HG02981 (cell line): ENCODE results near the gene SLC10A3.

ENCODE experiments used
- ATAC-seq: cut with Tn5 transposase; IDR thresholded peaks from one replicate; pipeline ENCODE4 v1.9.1; 2021; ENCODE audit warnings: mild to moderate bottlenecking, moderate library complexity; ENCODE audit not compliant: unreplicated experiment

The SLC10A3 gene

DNA sequence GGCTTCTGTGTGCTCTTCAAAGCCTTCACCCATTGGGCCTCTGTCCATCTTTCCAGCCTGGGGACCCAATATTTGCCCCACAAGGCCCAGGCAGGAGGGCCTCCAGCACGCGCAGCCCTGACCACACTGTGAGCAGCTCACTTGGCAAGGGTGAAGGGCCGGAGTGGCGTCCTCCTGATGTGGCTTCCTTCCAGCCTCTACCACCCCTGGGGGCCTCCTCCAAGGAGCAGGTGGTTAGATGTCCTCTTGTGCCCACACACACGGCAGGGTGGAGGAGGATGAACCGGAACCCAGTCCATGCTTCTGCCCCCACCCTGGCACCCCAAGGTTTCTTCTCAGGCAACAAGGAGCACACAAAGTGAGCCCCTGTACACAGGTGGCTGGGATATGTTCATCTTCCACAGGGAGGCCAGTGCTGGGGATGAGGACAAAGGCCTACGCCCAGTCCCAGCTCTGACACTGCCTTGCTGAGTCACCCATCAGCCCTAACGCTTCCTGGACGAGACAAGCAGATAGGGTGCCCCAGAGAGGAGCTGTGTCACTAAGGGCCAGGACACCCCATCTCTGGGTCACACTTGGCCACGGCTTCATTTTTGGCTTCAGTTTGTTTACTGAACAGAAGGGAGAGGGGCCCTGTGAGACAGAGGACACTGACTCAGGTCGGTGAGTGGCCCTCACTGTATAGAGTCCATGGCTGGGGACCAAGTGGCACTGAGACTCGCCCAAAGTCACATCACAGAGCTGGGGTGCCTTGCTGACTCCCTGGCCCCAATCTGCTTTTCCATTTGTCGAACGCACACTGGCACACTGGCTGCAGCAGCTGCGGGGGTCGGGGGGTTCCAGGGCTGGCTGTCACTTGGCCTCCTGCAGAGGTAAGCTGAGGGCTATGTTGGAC, 5.9 kb downstream of the SLC10A3 start:
- ATAC-seq, result no peak

DNA sequence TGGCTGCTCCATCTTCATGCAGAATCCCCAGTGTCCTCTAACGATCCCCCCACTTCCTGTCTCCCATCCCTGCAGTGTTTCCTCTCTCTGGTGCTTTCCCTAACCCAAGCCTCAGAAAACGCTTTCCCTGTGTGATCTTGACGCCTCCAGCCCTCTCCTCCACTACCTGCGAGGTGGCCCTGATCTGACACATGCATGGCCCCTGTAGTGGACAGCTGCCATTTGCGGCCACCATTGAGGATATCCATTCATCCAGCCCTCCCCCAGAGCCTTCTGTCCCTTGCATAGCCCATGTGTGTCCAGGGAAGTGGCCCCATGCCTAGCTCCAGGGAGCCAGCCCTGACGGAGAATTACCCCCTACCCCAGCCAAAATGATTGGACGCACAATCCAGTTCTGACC, 7.1 kb downstream of the SLC10A3 start:
- ATAC-seq, result no peak

DNA sequence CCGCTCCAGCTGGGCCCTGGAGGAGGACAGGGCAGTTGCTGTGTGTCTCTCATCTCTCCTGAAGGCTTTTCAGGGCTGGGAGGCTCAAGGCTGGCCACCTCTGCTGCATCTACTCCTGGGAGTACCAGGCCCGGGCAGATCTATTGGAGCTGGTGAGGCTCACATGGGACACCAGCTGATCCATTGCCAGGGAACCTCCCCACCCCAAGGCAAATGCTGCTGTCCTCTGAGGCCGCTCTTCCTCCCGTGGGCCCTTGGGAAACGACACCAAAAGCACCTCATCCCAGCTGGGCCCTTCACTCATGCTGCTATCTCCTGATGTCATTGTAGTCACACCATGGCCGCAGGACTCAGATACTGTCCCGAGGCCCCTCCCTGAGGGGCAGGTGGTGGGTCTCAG, 7.6 kb downstream of the SLC10A3 start:
- no peak for ATAC-seq

DNA sequence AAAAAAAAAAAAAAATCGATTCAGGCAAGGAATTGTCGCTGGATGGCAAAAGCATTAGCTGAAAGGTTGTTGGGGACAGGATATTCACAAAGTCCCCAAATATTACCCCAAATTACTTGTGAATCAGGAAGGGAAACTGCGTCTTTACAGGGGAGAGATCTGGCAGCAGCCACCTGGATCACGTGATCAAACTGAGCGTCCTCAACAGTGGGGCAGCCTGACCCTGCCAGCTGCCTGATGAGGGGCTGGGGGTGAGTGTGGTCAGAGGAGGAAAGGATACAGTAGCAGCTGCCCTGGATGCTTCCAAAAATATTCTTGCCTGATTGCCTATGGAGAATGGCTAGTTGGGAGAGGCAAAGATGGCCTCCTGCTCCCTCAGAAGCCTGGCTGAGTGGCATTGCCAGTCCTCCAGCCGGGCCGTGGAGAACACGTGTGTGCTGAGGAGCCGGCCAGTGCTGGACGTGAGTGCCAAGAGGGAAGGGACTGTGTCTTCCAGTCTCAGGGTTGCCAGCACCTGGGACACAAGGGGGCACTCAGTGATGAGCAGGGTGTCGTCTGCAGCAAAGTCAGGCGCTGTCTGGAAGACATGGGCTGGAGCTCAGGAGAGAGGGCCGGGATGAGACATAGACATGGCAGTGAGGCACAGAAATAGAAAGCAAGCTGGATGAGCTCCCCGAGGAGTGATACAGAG, 8.4 kb downstream of the SLC10A3 start:
- no peak for ATAC-seq

DNA sequence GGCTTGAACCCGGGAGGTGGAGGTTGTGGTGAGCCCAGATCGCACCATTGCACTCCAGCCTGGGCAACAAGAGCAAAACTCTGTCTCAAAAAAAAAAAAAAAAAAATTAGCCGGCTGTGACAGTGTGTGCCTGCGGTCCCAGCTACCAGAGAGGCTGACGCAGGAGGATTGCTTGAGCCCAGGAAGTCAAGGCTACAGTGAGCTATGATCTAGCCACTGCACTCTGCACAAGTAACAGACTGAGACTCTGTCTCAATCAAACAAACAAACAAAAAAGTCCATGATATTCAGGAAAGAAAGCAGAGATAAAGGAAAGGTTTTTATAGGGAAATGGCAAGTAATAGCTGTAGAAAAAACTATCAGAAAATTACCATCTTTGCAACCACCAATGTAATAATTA, 9.2 kb downstream of the SLC10A3 start:
- ATAC-seq, result no peak

DNA sequence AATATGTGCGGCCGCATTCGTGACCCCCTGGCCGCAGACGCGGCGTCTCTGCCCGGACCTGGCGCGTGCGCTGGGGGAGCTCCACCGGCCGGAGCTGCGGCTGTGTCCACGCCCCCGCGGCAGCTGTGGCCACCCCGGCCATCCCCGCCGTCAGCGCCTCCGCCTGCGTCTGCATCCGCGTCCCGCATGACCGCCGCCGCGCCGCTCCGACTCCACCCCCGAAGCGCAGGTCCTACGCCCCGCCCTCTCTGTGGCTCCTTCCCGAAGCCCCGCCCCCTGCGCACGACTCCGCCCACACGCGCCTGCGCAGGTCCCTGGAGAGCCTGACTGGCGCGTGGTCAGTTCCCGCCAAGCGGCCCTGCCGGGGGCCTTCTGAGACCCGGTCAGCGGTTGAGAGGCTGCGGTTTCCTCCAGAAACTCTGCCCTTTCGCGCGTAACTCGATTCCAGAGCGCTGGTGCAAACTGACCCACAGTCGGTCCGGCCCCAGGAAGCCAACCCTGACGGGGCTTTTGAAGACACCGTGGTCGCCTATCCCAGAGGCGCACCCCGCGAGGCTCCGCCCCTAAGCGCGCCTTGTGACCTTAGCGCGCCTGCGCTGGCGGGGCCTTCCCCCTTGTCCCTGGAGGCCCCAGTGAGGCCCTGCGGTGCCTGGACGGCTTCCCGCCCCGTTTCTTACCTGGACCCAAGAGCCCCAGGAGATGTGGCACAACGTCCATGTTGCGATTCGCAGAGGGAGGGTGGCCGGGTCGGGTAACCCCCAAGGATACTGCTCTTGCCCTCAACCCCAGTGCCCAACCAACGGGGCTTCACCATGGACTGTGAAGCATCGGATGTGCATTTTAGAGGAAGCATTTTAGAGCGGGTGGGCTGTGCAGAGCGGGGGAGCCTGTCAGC, 11.5 kb downstream of the SLC10A3 start, which contains the start of gene LAGE3:
Gene LAGE3, minus strand, starts transcription at position 554 of the 895 bp plus-strand sequence. Its CDS starts 366 bp downstream, at position 188.
- ATAC-seq, result peak; percentile 88

DNA sequence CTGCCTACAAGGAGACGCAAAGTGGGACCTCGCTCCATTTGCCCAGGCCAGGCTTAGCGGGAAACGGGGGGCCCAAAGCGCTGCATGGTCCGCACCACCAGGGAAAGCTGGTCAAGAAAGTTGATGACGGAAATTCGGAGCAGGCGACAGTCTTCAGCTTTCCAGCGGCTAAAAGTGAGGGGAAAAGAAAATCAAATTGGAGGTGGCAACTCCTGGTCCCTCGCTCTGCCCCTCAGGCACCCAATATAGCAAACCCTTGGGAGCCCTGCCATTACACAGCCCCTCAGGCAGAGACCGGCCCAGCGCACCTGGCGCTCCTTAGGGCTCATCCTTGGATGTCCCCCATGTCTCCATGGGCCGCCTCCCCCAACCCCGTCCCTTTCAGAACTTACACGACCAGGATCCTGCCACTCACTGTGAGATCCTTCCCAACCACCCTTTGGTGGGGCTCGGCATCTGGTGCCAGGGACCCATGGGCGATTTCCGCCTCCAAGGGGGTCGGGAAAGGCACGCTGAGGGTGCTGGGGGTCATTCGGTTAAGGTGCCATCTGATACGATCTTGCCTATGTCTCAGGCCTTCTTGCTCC, 12.4 kb downstream of the SLC10A3 start:
- no peak for ATAC-seq

DNA sequence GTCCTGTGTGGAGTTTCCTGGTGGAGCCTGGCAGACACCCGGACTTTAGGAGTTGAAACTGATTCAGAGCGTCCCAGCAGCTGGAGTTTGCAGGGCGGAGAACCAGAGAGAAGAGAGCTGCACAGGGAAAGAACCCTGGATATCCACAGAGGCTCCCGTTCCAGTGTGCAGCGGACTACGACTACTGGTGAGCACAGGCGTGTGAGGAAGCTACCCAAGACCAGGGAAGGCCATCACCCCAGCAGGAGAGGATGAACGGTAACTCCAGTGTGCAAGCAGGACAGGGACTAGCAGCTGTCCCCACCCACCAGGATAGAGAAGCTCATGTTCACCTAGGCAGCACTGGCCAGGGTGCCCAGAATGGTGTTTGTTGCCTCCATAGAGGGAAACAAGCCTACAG, 13.6 kb downstream of the SLC10A3 start:
- ATAC-seq, result no peak

DNA sequence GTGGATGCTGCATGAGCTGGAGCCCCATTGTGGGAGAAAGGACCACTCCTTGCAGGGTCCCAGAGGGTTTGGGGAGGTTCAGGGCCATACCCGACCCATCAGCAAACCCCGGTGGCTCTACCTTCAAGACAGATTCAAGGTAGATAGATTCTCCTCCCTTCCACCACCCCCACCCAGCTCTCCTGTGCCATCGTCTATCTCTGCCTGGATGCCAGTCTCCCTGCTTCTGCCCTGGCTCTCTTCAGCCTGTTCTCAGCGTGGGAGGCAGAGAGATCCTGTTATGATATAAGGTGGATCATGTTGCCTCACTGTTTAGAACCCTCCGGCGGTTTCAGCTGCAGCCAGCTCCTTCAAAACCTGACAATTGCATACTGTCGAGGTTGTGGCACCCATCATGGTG, 16.7 kb downstream of the SLC10A3 start:
- no peak for ATAC-seq

DNA sequence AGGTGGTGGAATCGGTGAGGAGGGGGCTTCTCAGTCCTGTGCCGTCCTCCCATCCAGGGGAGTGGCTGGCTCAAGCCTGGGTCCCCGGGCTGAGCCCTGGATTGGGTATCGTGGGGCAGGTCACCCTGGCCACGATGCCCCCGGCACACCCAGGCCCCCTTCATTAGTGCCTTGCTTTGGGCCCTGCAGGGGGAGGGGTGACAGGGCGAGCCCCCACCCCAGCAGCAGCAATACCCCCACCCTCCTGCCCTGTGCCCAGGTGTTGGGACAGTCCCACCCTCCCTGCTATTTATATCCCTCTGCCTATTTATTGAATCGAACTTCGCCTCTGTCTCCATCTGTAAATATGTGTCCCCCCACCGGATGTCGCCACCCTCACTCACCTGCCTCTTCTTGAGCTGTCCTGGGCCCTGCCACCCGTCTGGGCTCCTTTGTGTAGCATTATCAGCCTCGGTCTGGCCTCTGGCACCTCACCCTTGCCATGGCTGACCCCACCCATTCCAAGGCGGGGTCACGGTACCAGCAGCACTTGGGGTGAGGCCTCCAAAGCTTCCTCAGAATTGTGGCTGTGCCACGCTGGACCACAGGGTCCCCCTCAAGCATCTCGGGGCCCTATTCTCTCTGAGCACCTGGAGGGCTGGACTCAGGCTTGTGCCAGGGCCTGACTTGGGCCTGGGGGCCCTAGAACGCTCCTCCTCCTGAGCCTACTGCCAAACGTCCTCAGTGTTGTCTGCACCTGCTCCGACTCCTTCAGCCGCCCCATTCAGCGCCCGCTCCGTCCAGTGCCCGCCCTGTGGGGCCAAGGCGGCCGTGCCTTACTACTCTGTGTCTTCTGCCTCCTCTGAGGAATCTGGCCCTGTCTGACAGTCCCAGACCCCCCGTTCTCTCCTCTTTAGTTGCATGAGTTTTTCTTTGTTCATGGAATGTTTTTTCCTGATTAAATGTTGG, 17.5 kb downstream of the SLC10A3 start:
- ATAC-seq, result no peak

DNA sequence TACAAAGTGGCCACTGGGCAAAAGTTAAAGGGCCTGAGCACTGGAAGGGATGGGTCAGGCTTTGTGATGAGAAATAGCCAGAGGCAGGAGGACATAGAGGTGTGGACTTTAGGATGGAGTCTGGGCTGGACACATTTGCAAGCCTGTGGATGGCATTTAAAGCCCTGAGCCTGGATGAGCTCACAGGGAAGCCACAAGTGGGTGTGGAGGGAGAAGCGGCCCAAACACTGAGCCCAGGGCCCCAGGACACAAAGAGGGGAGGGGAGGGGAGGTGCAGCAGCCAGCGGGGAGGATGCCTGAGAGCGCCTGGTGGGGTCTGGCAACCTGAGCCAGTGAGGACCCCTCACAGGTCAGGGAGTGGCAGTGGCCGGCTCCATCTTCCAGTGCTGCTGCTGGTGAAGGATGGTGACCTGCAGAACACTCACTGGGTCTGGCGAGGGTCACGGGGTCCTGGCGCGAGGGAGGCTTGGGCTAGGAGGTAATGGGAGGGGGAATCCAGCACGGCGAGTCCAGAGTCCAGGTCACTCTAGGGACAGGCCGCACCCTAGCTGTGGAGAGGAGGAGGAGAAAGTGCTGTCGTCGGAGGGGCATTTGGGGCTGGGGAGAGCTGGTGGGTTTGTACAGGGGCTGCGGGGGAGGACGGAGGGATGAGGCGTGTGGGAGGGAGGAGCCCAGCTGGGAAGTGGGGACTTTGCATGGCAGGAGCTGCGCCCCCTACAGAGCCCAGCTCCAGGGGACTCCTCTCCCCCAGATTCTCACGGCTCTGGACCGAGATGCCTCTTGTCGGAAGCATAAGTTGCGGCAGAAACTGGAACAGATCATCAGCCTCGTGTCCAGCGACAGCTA, 18.4 kb downstream of the SLC10A3 start:
- no peak for ATAC-seq

DNA sequence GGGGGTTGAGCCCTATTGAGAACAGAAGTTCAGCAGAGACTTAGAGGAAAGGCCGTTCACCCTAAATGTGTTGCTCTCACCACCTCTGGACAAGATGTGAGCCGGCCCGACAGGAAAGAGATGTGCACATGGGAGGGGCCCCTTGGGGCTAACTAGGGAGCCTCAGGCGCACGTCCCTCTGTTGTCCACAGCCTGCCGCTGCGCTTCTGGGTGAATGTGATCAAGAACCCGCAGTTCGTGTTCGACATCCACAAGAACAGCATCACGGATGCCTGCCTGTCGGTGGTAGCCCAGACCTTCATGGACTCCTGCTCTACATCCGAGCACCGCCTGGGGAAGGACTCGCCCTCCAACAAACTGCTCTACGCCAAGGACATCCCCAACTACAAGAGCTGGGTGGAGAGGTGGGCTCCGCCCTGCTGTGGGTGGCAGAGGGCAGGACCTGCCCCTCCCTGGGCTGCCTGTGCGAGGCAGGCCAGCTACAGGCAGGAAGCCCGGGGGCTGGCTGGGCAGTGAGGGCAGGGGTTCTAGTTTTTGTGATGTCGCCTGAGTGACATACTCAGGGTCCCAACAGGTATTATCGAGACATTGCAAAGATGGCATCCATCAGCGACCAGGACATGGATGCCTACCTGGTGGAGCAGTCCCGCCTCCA, 19.4 kb downstream of the SLC10A3 start:
- no peak for ATAC-seq

DNA sequence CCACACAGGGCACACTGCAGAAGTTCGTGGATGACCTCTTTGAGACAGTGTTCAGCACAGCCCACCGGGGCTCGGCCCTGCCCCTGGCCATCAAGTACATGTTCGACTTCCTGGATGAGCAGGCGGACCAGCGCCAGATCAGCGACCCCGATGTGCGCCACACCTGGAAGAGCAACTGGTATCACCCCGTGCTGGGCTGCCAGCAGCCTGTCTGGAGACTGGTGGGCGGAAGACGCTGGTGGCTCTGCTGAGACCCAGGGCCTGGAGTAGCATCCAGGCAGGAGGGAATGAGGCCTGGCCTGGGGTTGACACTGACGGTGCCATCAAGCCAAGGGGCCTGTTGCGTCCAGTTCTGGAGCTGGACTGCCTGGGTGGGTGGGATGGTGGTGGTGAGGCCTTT, 20.0 kb downstream of the SLC10A3 start:
- no peak for ATAC-seq

DNA sequence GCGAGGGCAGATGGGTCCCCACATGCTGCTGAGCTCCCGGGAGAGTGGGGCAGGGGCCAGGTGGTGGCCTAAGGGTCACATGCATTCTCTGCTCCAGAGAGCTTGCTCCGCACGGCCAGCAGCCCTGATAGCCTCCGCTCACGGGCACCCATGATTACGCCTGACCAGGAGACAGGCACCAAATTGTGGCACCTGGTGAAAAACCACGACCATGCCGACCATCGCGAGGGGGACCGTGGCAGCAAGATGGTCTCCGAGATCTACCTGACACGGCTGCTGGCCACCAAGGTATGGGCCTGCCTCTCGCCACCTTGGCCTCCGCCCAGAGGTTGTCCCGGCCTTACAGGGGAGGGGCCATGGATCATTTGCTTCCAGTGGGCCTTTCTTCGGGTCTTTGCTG, 20.5 kb downstream of the SLC10A3 start:
- ATAC-seq, result no peak

DNA sequence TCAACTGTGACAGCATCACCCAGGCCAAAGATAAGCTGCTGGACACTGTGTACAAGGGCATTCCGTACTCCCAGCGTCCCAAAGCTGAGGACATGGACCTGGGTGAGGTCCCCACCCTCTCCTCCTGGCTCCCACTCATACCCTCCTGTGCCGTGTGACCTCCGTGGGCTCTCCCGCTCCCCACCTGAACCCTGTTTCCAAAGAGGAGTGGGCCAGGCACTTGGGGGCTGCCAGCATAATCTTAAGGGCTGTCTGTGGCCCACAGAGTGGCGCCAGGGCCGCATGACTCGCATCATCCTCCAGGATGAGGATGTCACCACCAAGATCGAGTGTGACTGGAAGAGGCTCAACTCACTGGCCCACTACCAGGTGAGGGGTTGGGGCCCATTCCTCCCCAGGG, 21.3 kb downstream of the SLC10A3 start:
- ATAC-seq, result no peak

DNA sequence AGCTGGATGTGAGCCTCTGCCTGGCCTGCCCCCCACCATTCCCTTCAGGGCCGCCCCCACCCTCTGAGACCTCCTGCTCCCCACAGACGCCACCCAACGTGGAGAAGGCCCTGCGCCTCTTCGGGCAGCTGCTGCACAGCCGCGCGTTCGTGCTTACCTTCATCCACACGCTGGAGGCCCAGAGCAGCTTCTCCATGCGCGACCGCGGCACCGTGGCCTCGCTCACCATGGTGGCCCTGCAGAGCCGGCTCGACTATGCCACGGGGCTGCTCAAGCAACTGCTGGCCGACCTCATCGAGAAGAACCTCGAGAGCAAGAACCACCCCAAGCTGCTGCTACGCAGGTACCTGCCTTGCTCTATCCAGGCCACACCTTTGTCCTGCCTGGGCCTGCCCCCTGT, 22.2 kb downstream of the SLC10A3 start:
- no peak for ATAC-seq

DNA sequence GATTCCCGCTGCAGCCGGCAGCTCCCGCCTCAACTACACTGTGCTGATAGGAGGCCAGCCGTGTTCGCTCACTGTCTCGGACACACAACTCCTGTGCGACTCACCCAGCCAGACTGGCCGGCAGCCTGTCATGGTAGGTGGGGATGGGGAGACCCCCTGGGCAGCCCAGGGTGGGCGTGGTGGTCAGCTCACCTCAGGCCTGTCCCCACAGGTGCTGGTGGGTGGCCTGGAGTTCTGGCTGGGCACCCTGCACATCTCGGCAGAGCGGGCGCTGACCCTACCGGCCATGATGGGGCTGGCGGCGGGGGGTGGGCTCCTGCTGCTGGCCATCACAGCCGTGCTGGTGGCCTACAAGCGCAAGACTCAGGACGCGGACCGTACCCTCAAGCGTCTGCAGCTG, 22.9 kb downstream of the SLC10A3 start:
- ATAC-seq, result no peak

DNA sequence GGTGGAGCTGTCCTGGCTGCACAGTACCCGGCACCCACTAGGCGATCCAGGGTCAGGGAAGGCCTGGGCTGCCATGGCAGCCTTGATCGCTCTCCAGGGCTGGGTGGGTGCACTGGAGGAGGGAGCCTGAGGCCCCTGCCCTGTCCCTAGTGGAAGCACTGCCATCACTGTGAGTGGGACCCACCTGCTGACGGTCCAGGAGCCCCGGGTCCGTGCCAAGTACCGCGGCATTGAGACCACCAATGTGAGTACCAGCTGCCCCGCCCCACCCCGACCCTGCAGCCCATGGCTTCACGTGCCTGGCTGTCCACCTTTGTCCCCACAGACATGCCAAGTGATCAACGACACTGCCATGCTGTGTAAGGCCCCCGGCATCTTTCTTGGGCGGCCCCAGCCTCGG, 23.5 kb downstream of the SLC10A3 start:
- ATAC-seq, result no peak
